GM18508 (cell line): ENCODE results near the gene AGPAT4.
"Not testable (repeated sequence)": the region's sequence is repeated elsewhere in the genome, so short reads cannot be mapped to it uniquely, and the experiment has no call there.

Experiments
- ATAC-seq: cut with Tn5 transposase; IDR thresholded peaks from one replicate; pipeline ENCODE4 v1.9.1; 2021; ENCODE audit warnings: moderate number of reproducible peaks; ENCODE audit not compliant: insufficient read depth, unreplicated experiment

The AGPAT4 gene

GRCh38 chr6:161230339-161230738 lies 43.5 kb downstream of the AGPAT4 start:
- no peak for ATAC-seq

- no peak for ATAC-seq
Measured at GRCh38 chr6:161228921-161229591, 44.8 kb downstream of the AGPAT4 start.

DNA sequence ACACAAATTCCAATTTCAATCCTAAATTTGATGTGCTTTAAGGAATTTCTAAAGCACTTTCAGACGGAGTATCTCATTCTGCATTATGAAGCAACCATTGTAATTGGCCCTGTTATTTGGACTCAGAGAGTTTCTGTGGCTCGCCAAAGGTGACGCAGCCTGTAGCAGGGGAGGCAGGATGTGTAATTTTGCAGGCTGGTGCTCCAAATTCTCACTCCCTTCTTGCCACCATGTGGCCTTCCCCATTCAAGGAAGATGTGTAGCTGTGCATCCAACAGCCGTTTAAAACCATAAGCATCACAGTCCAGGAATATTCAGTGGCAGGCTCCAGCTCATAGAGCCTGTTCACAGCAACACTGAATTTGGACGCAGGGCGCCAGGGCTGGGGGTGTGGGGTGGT lies 45.8 kb downstream of the AGPAT4 start:
- no peak for ATAC-seq

DNA sequence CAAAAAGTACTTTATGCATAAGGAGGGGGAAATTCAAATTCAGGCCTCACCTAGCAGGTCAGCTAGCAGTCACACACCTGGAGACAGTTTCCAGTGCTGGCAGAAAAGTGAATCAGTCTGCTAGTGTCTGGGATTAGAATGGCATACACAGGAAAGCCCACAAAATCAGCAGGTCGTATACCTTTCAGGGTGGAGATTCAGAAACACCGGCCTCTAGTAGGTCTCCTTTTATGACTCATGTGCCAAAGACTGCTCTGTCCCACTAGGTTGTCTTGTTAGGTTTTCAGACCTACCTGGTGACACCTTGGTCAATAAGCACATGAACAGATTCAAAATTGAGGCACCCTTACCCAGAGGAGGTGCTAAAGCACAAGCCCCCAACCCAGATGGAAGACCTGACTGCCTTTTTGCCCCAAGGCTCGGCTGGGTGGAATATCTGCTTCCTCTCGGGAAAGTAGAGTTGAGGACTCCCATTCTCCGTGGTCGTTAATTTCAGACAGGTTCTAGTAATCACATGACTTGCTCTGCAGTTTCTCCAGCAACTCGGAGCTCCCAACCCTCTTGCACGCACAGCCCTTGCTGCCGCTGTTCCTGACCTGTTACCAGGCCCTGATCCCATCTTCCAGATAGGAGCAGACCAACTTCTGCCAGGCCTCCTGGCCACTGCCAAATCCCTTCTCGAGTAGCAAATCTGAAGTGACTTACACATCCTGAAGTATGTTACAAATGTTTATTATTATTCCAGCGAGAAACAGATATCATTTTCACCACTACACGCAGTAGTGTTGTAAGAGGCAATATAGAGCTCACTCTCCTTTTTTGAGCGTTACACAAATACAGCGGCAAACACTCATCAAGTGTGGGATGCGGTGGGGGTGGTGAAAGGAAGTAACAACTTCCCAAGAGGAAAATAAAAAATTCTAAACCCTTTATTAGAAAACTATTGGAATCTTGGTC lies 46.6 kb downstream of the AGPAT4 start:
- ATAC-seq: no peak

DNA sequence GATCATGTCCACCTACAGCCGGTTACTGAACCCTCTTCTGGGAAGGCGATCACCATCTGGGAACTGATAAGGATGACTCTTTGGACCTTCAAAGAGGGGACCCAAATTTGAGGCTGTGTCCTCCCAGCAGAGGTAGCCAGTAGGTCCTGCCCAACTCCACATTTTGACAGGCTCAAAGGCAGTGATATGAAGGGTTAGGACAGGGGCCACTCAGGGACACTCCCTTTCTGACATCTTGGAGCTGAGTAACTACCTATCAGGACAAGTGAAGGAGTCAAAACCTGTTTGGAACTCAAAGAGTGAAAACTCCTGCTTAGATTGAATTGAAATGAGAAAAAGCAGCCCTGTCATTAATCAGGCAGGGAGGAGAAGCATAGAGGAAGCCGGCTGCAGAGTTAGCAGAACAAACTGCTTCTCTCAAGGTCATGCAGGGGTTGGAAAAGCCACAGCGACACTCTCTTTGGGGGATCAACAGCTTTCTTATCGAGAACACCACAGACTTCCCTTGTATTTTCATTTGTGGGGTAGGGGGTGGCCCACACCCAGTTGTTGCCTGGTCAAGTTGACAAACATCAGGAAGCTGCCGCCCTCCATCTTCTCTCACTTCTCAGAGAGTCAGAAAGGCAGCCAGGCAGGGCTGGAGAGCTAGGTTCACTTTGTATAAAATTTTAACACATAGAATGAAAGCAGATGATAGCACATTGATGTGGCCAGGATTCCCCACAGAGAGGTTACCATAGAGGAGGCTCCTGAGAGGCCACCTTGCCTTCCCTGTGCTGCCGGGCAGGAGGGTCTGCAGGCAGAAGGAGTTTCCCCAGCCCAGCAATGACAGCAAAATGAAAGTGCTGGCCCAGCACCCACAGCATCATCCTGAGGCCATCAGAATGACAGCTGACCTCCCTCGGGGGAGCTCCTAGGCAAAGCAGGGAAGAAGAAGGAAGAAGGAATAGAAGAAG lies 47.6 kb downstream of the AGPAT4 start:
- ATAC-seq: no peak

- no peak for ATAC-seq
Measured at GRCh38 chr6:161225681-161226008, 48.2 kb downstream of the AGPAT4 start.

GRCh38 chr6:161224951-161225680 lies 48.7 kb downstream of the AGPAT4 start:
- ATAC-seq: not testable (repeated sequence)

- no peak for ATAC-seq
Measured at GRCh38 chr6:161223646-161224045, 50.2 kb downstream of the AGPAT4 start.

- ATAC-seq: no peak
Measured at GRCh38 chr6:161222706-161223234, 51.1 kb downstream of the AGPAT4 start.

DNA sequence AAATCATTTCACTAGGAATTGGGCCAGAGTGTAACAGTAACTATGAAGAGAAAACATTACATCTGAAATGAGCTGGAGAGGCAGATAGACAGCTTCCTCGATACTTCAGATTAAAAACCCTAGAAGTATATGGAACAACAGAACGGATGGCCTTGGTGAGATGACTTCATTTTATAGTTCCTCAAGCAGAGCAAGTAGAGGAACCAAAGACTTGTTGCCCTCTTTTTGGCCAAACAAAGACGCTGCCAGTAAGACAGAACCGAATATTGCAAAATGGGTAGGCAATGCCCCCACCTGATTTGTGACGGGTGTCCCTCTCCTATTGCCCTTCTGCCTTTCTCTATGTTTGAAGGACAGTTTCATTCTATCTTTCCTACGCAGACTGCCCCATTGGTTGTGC lies 53.5 kb downstream of the AGPAT4 start:
- no peak for ATAC-seq

- no peak for ATAC-seq
Measured at GRCh38 chr6:161219680-161220079, 54.2 kb downstream of the AGPAT4 start.

- no peak for ATAC-seq
Measured at GRCh38 chr6:161218222-161218621, 55.6 kb downstream of the AGPAT4 start.

GRCh38 chr6:161217628-161218027 lies 56.2 kb downstream of the AGPAT4 start:
- no peak for ATAC-seq

DNA sequence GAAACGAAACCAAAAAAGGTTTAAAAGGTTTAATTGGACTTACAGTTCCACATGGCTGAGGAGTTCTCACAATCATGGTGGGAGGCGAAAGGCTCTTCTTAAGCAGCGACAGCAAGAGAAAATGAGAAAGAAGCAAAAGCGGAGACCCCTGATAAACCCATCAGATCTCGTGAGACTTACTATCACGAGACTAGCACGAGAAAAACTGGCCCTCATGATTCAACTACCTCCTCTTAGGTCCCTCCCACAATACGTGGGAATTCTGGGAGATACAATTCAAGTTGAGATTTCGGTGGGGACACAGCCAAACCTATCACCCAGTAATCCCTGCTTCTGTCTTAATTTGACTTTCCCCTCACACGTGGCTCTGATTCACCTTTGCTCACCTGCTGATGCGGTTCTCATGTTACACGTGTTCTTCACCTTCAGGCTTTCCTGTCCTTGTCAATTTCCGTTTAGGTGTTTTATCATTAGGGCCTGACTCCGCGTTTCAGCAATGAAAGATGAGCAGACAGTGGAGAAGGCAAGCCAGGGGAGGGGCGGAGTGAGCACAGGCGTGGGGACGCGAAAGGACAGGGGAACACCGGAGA lies 57.1 kb downstream of the AGPAT4 start:
- ATAC-seq: no peak

DNA sequence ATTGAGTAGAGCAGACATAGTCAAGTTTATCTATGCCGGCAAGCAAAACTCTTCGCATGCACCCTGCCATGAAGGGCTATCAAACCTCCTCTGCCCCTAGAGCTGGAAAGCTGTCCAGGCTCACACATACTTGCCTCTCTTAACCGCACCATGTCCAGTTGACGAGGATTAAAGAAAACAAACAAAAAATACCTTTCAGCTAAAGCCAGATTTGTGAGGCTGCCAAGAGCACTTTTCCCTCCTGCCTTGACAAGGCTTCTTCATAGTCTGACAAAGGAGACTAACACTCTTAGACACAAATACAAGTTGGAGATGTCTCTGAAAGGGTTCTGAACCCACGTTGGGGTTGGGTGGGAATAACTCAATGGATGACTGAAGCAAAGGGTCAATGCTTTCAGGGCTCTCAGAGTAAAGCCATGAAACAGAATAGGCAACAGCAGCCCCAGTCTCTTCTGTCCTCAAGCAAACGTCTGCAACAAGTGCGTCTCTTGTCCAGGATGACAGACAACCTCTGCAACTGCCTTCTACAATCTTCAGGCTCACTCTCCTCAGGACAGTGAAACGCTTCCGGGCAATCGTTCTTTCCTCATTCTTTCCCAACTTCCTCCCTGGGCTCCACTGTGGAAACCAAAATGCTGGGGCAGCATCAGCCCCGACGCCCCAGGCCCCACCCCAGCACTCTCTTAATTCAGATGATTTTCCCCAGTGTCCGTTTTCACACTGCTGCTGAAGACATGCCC lies 57.8 kb downstream of the AGPAT4 start:
- no peak for ATAC-seq

DNA sequence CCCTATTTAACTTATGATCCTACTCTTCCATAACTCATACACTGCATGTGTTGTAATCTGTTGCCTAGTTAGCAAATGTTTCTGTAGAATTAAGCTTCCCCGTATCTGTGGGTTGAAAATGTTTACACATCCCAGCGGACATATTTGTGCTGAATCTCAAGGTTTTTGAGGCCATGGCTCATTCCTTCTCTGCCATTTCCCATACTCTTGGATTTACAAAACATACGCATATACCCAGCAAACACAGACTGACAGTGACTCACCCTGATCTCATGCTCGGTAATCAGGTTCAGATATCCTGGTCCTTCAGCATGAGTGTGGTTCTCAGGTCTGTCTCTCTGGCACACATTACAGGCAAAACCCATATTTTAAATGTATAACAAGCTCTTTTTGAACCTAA lies 58.7 kb downstream of the AGPAT4 start:
- ATAC-seq: no peak

- ATAC-seq: no peak
Measured at GRCh38 chr6:161214722-161215121, 59.1 kb downstream of the AGPAT4 start.

- no peak for ATAC-seq
Measured at GRCh38 chr6:161212902-161213301, 61.0 kb downstream of the AGPAT4 start.
